A204.1 (cell line): Measurements from ENCODE around the gene MED31.
A peak's percentile ranks its signal among the peaks of the same experiment; 100 is the strongest.

ENCODE experiments used
- FAIRE-seq: peaks from 2 replicates; lab custom pipeline; 2012; peaks lifted over from hg19 to GRCh38; lab: Jason Lieb, UNC

Gene MED31

DNA sequence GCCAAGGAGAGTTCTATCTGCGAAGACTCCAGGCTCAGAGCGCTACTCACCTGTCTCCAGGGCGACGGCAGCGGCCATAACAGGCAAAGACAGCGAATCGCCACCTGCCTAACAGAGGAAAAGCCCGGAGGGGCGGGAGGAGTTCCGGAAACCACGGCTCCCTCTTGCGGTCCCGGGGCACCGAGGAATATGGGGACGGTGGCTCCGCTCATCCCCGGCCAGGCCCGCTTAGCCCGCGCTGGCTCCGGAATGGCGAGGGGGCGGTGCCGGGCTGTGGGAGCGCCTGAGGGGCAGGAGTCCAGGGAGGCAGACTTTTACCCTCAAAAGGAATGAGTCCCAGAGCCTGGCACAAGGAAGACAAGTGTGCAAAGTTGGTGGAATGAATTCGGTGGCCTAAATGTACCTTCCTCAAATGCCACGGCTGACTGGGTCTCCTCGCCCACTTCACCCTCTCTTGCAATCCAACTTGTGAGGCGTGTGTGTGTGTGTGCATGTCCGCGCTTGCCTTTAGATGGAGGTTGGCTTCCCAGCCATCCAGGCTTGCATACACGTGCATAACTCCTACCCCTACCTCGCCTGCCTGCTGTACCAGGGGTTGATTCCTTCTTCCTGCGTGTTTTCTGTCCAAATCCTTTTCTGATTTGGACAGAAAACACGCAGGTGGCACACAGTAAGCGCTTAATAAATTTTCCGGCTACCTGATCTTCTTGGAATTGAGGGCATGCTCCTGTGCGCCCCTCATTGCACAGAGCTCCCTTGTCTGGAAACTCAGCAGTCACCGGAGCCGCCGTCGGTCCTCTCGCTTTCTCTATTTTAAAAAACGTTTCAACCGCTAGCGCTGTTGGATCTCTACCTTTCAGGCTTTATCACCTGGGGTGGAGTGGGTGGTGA lies 3.7 kb upstream of the MED31 start:
- FAIRE-seq: no peak

DNA sequence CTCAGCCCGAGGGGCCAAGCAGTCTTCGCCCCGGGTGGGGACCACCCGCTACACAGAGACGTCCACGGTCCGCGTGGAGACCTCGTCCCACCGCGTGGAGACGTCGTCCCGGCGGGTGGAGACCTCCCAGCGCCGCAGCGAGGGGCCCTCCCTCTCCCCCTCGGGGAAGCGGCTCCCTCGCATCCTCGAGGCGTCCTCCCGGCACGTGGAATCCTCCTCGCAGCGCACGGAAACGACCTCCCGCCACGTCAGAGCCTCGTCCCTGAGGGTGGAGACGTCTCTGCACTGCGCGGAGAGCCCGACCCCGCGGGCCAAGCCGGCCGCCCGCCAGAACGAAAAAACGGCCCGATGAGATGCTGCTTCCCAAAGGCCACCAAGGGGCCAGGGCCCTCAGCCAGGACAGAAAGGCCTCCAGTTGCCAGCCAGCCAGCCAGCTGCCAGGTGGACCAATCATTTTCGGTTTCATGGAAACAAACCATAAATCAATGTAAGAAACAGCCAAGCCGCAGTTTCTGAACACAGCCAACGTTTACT lies 581 bp upstream of the MED31 start:
- FAIRE-seq: no peak

DNA sequence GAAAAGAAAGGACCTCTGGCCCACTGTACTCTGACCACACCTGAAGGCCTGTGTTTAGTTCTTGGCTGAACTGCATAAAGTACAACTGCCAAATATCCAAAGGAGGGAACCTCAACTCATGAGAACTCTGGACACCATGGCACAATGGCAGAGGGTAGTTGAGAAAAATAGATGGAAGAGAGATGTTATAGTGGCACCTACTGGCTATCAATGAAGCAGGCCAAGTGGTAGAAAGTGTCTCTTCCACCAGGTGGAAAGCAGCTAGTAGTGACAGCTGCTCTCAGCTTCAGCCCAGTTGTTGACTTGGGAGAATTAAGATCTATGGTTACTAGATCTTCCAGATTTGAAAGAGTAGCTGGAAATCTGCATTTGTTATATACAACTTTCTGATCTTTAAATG lies 3.2 kb downstream of the MED31 start:
- no peak for FAIRE-seq

DNA sequence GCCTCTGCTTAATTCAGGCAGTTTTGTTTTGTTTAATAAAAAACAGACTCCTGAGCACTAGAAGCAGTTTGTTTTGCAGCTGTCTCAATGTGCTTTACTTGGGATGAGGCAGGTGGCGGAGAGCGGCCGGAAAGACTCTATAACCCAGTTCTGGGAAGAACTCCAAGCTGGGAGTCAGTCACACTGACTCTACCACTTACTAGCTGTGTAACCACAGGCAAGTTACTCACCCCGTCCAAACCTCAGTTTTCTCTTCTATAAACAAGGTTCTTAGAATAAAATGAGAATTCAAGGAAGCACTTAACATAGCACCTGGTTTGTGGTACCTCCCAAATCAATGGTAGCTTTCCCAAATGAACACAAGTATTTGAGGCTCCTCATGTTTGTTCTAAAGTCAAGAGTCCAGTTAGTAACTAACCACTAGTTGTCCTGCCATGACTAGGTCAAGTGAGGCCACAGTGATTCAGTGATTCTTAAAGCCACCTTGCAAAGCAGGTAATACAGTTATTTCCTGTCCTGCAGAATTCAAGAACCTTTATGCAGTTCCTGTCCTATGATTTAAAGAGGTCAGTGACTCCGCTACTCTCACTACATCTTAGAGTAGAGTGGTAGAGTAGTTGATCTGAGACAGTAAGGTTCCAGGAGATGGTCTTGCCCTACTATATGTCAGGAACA lies 7.8 kb downstream of the MED31 start:
- no peak for FAIRE-seq

GRCh38 chr17:6642592-6642991 lies 8.8 kb downstream of the MED31 start:
- FAIRE-seq: no peak

DNA sequence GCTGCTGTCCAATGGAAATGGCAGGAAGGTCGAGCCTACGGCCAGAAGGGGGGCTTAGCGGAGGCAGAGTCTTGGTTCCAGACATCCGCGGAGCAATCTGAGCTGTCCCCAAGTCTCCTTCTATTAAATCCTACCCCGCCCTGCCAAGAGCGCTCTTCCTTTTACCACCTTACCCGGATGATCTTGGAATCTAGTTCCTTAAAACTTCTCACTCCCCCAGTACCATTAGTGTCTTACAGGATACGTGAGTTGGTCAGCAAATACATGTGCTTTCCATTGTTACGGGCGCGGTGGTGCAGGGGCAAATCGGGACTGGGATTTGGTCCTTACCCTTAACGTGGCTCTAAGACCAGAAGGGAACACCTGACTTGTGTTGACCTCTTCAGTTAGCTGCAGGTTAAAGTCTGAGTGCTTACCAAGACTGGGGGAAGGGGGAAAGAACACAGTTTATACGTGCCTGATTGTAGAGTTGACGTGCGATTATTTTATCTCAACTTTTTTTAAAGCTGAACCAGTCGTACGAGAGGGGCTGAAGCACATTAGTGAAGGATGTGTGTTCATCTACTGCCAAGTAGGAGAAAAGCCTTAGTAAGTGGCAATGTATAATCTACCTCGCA lies 10.1 kb downstream of the MED31 start:
- no peak for FAIRE-seq

DNA sequence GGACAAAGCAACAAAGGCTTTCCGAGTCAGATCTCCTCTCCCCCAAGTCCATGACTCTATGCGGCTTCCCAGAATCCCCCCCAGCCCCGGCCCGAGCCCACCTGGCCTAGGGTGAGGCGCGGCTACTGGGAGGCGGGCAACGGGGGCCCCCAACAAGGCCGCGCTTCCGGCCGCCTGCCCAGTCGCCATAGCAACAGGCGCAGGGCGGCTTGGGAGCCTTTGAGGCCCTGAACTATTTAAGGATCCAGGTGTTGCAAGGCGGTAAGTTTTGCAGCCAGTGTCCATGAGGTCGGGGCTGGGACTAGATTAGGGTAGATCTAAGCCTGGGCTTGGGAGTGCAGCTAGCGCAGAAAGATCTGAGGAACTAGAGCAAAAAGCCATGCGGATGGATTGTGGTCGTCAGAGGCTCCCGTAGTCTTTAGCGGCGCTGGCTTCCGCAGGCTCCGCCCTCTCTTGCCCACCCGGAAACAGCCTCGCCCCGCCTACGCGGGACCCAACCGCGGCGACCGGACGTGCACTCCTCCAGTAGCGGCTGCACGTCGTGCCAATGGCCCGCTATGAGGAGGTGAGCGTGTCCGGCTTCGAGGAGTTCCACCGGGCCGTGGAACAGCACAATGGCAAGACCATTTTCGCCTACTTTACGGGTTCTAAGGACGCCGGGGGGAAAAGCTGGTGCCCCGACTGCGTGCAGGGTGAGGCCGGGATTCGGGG lies 10.7 kb downstream of the MED31 start, which contains the start of the genes KIAA0753 and TXNDC17:
Gene KIAA0753, minus strand, starts transcription at position 176 of the 711 bp plus-strand sequence. CDS start 5,608 bp downstream, outside the sequence.
Gene TXNDC17, plus strand, starts transcription at position 525 of the 711 bp plus-strand sequence. Its CDS starts 23 bp downstream, at position 548.
- FAIRE-seq: peak; percentile 23

- FAIRE-seq: no peak
Measured at GRCh38 chr17:6639586-6640535, 11.5 kb downstream of the MED31 start.

DNA sequence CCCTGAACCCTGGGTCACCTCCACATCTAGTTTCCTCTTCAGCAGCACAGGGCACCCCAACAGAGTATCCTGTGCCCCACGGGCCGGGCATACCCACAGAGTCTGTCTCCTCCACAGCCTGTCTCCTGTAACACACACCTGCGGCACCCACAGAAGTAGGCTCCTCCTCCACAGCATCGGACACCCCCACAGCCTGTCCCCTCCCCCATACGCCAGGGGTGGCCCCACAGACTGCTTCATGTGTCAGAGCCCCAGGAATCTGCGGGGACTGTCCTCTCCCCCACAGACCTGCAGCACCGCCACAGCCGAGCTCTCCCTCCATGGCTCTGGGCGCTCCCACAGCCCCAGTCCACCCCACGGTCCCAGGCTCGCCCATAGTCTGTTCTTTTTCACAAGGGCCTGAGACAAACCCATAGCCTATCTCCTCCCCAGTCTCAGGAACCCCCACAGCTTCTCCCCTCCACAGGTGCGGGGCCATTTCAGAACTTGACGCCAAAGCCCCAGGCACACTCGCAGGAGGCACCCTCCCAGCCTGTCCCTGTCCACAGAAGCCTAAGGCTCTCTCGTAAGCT lies 12.3 kb downstream of the MED31 start:
- FAIRE-seq: no peak

DNA sequence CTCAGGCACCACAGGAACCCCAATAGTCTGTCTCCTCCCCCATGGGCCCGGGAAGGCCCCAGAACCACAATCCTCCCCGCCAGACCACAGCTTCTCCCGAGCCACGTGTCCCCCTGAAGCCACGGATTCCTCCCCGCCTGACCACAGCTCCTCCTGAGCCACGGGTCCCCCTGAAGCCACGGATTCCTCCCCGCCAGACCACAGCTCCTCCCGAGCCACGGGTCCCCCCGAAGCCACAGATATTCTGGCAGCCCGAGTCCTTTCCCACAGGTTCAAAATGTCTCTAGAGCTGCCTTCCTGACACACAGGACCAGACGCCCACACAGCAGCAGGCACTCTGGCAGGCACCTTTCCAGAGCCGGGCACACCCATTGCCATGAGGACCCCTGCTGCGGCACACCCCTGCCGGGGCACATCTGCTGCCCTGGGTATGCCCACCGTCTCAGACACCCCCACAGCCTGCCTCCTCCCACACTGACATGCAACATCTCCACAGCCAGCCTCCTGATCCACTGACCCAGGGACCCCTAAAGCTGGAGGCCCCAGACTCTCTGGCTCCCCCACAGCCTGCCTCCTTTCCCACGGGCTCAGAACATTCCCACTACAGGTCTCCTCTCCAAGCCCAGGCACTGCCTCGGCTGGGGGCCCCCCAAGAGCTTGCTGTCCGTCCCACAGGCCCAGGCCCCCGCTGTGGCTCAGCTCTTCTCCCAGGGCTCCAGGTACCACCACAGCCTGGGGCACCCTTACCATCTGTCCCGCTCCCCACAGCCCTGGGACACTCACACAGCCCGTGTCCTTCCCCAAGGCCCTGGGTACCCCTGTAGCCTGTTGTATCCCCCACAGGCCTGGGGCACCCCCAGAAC lies 13.1 kb downstream of the MED31 start:
- no peak for FAIRE-seq

GRCh38 chr17:6637458-6637840 lies 14.0 kb downstream of the MED31 start:
- FAIRE-seq: no peak

GRCh38 chr17:6636616-6637457 lies 14.6 kb downstream of the MED31 start:
- FAIRE-seq: no peak

DNA sequence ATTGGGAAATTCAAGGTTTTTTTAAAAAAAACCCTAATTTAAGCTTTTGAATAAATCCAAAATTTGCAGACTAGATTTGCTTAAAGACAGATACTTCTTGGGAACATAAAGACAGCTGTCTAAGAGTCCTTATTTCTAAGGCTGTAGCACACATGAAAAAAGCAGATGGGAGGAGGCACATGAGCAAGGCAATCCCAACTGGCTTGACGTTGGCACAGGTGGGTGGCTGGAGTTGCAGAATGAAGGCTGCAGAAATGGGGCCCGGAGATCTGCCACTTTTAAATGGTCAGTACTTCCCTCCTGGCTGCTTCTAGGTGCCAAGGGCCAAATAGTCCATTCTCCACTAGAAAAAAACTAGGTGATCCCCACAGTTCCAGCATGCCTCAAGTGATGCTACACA lies 15.3 kb downstream of the MED31 start:
- no peak for FAIRE-seq

DNA sequence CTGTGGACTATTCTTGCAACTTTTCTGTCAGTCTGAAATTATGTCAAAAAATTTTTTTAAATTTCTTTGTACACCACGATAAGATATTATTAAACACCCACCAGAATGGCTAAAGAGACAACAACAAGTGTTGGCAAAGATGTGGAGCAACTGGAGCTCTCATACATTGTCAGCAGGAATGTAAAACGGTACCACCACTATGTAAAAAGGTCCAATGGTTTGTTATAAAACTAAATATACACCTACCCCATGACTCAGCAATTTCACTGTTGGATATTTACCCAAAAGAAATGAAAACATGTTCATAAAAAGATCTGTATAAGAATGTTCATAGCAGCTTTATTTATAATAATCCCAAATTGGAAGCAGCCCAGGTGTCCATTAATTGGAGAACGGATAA lies 18.1 kb downstream of the MED31 start:
- FAIRE-seq: no peak

DNA sequence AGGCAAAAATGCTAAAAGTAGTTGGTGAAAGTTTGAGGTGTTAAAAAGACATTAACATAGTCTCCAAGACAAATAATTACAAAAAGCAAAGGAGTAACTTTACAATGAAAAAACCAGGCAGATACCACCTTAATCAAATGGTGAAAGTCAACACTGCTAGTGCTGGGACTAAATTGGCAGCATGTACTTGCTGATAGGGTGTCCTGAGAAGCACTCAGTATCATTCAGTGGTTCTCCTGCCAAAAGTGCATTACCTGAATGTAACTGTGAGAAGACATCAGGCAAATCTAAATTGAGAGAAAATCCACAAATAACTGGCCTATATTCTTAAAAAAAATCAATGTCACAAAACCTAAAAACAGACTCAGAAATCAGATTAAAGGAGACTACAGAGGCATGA lies 18.9 kb downstream of the MED31 start:
- FAIRE-seq: no peak

GRCh38 chr17:6630390-6630789 lies 21.0 kb downstream of the MED31 start:
- FAIRE-seq: no peak

GRCh38 chr17:6627019-6627418 lies 24.4 kb downstream of the MED31 start:
- no peak for FAIRE-seq

GRCh38 chr17:6626616-6627015 lies 24.8 kb downstream of the MED31 start:
- FAIRE-seq: no peak

DNA sequence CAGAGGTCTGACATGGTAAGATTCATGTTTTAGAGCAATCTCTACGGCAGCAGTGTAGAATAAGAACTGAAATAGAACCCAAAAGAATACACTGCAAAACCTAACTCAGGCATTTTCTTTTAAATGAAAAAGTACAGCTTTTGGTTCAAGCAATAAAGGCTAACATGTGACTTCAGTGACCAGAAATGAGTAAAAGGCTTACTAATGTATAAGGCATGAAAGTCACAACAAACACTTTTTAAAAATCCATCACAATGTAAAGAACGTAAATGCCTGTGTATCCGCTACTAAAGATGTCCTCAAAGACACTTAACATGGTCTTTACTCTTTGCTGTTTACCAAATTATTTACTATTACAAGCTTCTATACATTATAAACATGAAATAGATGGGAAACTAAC lies 27.5 kb downstream of the MED31 start:
- FAIRE-seq: no peak
